NCI-H2227 (cell line): ENCODE data around the gene CRTAC1.

Experiments
- DNase-seq: peaks from one replicate; lab custom pipeline; 2025; ENCODE audit not compliant: unreplicated experiment; lab: John Stamatoyannopoulos, UW

Gene CRTAC1

DNA sequence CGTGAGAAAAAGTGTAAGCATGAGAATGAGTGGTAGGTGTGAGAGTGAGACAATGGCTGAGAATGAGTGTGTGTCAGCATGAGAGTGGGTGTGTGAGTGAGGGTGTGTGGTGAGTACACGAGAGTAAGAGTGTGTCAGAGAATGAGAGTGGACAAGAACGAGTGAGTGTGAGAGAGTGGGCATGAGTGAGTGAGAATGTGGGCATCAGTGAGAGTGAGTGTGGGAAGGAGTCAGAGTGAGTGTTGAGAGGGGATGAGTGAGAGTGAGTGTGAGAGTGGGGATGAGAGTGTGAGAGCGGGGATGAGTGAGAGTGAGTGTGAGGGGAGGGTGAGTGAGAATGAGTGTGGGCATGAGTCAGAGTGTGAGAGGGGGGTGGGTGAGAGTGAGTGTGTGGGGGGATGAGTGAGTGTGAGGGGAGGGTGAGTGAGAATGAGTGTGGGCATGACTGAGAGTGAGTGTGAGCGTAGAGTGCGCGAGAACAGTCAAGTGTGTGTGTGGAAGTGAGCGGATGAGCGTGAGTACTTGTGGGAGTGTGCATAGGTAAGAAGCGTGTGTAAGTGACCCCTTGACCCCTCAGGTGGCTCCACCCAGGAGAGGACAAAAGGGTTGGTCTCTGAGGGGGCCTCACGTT is 105.0 kb downstream of the CRTAC1 start:
- no peak for DNase-seq

DNA sequence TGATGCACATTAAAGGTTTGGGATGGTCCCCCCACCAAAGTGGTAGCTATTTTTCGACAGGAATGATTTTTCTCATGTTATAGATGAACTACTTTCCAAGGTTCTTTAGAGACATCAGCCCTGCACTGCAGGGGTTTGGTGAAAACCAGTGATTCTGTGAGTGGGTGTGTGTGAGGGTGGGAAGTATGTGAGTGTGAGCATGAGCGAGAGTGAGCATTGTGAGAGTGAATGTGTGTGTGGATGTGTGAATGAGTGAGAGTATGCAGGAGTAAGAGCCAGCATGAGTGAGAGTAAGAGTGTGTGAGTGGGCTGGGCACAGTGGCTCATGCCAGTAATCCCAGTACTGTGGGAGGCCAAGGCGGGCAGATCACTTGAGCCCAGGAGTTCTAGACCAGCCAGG is 105.7 kb downstream of the CRTAC1 start:
- DNase-seq, result no peak

DNA sequence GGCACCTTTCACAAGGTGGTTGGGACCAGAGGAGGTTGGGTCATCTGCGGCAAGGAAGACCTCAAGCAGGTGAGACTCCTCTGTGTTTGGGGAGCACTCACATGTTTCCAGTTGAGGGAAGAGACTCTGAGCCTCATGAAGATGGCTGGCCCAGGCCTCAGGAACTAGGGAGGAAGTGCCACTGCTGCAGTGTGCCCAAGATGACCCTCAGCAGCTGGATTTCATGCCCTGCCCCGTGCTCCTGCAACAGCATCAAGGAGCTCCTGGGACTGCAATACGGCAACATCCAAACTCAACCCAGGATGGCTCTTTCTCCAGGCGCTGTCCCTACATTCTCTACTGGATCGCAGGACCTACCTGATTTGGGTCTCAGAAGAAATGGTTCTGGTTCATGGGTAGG is 106.9 kb downstream of the CRTAC1 start:
- no peak for DNase-seq

- DNase-seq, result no peak
Observed at GRCh38 chr10:97923057-97923456, 107.4 kb downstream of the CRTAC1 start.

DNA sequence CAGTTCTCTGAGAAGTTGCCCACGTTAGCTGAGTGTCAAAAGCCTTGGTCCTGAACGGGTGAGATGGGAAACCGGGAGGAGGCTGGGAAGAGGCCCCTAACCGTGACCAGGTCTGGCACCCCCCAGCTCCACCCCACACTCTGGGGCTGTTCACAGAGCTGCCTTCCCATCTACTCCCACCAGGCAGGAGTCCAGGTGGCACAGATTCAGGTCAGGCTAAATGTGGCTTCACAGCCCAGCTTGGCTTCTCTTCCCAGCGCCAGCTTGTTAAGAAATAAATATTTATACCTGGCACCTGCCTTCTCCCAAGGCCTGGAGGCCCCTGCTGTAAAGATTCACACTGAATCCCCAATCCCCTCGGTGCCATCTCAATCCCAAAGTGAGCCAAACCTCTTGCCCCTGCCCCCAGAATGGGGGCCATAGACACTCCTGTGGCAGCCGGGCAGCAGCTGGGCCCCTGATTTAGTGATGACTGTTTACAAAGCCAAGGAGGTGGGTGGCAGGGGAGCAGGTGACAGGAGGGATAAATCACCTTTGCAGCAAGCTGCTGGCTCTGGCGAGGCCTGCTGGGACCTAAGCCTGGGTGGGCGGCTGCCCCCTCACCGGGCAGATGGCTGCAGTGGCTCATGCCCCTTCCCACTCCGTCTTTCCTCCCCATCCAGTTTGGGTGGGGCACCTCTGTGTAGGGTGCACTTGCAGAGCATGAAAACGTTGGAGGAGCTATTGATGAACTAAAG is 108.2 kb downstream of the CRTAC1 start:
- DNase-seq, result no peak

DNA sequence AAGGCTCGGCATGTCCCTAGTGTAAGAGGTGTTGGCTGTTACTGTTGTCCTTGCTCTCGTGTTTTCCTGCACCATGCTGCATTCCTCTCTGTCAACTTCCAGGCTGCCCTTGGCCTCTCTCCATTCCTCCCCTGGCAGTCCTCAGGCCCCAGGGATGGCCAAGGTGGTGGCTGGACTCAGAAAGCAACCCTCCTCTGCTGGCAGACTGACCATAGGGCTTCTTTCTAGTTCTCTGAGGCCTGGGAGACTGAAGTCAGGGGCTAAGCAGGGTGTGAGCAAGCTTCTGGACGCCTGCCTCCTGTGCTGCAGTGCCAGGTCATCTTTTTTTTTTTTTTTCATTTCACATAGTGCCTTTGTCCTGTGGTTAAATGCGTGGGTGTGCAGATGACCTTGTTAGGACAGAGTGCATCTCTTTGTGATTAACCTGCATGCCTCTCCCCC is 108.8 kb downstream of the CRTAC1 start:
- no peak for DNase-seq

DNA sequence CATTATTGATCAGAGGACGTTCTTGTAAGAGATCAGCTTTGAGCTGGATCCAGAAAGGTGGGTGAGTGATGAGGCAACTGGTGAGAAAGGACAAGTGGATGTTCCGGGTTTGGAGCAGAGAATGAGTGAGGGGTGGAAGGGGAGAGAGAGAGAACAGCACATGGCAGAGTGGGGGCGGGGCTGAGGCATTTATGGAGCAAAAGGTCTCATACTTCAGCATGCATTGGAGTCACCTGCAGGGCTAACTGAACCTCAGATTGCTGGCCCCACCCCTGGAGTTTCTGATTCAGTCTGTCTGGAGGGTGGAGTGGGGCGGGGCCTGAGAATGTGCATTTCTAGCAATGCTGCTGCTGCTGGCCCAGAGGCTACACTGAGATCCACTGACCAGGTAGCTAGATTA is 109.6 kb downstream of the CRTAC1 start:
- no peak for DNase-seq

DNA sequence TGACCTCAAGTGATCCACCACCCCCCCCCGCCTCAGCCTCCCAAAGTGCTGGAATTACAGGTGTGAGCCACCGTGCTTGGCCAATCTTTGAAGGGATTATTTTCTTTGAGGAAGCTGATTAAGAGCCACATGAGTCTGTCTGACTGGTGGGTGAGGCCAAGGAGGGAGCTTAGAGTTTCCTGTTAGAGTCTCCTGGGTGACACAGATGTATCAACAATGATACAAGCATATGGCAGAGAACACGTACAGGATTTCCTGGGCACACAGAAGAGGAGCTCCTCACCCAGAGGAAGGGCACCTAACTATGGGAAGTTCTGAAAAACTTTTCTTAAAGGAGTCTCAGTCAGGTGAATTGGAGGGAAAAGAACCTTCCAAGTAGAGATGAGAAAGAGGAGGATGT is 111.4 kb downstream of the CRTAC1 start:
- no peak for DNase-seq

- no peak for DNase-seq
Observed at GRCh38 chr10:97916586-97916985, 113.8 kb downstream of the CRTAC1 start.

- DNase-seq, result no peak
Observed at GRCh38 chr10:97915346-97916131, 114.9 kb downstream of the CRTAC1 start.

DNA sequence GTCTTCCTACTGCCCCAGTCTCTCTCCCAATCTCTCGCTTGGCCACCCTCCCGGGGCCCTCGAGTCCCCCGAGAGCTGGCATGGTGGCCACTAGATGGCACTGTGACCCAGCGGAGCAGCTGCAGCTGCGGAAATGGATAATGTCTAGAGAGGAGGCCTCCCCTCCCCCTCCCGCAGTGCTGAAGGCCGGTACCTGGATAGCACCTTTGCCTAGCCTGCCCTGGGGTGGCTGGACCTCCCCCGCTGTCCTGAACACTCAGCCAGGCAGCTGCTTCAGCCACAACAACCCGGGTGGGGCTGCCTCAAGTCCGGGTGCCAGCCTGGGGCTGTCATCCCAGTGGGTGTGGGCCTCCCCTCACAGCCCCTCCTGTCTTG is 115.6 kb downstream of the CRTAC1 start:
- DNase-seq, result peak; percentile 79

GRCh38 chr10:97914171-97914836 is 116.1 kb downstream of the CRTAC1 start:
- no peak for DNase-seq

- DNase-seq, result no peak
Observed at GRCh38 chr10:97913614-97914013, 116.8 kb downstream of the CRTAC1 start.

DNA sequence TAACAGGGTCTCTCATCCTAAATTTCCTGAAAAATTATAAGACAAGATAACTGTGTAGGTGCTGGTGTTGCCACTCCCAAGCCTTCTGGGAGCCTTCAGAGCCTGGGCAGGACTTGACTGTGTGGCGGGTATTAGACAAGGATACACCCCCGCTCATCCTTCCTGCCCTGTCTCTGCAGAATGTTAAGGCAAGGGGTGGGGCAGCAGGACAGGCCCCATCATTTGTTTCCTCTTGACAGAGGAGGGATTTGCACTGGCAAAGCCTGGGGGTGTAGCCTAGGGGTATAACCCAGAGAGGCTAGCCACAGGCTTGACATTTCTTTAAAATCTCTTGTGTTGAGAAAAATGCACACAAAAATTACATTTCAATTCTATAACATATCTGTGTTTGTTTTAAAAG is 117.2 kb downstream of the CRTAC1 start:
- no peak for DNase-seq

GRCh38 chr10:97911217-97911616 is 119.2 kb downstream of the CRTAC1 start:
- no peak for DNase-seq

DNA sequence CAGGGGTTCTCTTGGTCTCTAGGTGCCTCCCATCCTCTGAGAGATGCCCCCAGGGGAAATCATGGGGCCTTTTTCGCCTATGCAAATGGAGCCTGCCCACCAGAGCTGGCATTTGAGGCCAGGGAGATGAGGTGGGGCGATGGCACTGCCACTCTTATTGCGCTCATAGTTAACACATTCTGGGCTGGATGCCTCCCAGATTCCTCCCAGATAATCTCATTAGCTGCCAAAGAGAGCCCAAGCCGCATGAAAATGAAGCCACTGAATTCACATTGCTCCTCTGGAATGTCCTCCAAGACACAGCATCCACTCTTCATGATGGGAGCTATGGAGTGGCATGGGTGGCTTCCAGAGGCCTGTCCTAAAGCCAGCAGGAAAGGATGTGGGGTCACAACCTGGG is 119.8 kb downstream of the CRTAC1 start:
- DNase-seq, result no peak

DNA sequence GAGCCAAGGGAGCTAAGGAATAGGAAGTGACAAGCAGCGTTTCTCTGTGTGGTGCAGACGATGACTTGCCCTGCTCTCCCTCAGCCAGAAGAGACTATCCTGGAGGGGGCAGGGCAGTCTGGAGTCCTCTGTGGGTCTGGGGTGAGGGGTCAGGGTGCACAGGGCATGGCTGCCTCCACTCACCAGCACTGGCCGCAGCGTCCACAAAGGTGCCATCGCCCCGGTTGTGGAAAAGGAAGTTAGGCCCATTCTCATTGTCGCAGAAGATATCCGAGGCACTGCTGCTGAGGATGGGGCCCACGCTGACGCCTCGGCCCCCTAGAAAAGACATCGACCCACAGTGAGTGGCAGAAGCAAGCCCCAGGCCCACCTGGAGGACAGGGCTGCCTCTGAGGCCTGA is 122.6 kb downstream of the CRTAC1 start:
- no peak for DNase-seq

DNA sequence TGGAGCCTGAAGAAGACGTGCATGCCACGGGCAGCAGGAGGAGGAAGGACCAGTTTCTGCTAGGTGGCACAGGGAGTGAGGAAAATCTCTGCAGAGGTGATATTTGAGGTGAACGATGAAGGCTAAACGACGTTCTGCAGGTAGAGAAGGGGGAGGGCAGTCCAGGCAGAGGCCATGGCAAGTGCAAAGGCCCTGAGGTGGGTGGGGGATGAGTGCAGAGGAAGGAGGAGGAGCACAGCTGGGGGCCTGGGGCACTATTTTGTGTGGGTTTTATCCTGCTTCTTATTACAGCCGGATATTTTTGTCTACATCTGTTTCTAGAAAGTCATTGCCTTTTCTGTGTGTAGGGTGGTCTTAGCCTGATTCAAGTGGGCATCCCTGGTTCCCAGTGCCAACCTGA is 123.2 kb downstream of the CRTAC1 start:
- no peak for DNase-seq

DNA sequence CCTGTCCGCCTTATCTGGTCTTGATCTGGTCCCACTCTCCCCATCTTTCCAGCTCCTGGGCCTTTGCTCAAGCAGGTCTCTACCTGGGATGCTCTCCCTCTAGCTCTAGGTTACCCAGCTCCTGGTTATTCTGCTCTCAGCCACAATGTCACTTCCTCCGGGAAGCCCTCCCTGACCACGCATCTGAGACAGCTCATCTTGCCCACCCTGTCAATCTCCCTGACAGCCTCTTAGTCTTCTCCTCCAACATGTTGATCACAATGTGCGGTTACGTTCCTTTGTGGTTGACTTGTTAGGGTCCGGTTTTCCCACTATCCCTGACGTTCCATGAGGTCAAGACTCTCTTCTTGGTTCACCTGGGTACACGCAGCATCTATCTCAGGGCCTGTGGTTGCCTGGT is 125.1 kb downstream of the CRTAC1 start:
- no peak for DNase-seq

- no peak for DNase-seq
Observed at GRCh38 chr10:97904576-97904975, 125.8 kb downstream of the CRTAC1 start.

- DNase-seq, result no peak
Observed at GRCh38 chr10:97904018-97904381, 126.4 kb downstream of the CRTAC1 start.
